22Rv1 (cell line): ENCODE results near the gene SH3PXD2A.

Source experiments
- CTCF ChIP-seq: fragments of 450-650 bp; IDR thresholded peaks from 2 replicates; pipeline ENCODE4 v1.5.1; 2017; ENCODE audit warnings: mild to moderate bottlenecking
- ZFX ChIP-seq: fragments of 450-650 bp; IDR thresholded peaks from 2 replicates; pipeline ENCODE4 v1.6.1; 2017; ENCODE audit warnings: antibody characterized with exemption, borderline replicate concordance

GRCh38 chr10:103687172-103687571, 168.2 kb downstream of the SH3PXD2A start:
- no peak for TF ChIP-seq CTCF
- no peak for TF ChIP-seq ZFX
